Activated naive CD8-positive, alpha-beta T cell (primary cell): ENCODE measurements around the gene NADSYN1.
"Not testable (repeated sequence)": the region's sequence is repeated elsewhere in the genome, so short reads cannot be mapped to it uniquely, and the experiment has no call there.

Source experiments
- H3K27ac Mint-ChIP-seq: one replicate; pipeline ENCODE4 v1.8.0; 2021; ENCODE audit warnings: mixed read lengths
- H3K27me3 Mint-ChIP-seq: one replicate; pipeline ENCODE4 v1.8.0; 2021; ENCODE audit warnings: mixed read lengths
- H3K36me3 Mint-ChIP-seq: one replicate; pipeline ENCODE4 v1.8.0; 2021; ENCODE audit warnings: mixed read lengths
- H3K4me1 Mint-ChIP-seq: one replicate; pipeline ENCODE4 v1.8.0; 2021; ENCODE audit warnings: low read depth, mixed read lengths
- H3K4me3 Mint-ChIP-seq: one replicate; pipeline ENCODE4 v1.8.0; 2021; ENCODE audit warnings: mild to moderate bottlenecking, mixed read lengths
- H3K9me3 Mint-ChIP-seq: one replicate; pipeline ENCODE4 v1.8.0; 2021; ENCODE audit warnings: low read depth, mixed read lengths

The NADSYN1 gene

GRCh38 chr11:71540521-71541304 is 87.7 kb downstream of the NADSYN1 start:
- not testable (repeated sequence) for H3K9me3 Mint-ChIP-seq, H3K36me3 Mint-ChIP-seq, H3K27me3 Mint-ChIP-seq, H3K27ac Mint-ChIP-seq, H3K4me3 Mint-ChIP-seq
- peaks cover 21% of the 10 kb centered on the region for H3K4me1 Mint-ChIP-seq

DNA sequence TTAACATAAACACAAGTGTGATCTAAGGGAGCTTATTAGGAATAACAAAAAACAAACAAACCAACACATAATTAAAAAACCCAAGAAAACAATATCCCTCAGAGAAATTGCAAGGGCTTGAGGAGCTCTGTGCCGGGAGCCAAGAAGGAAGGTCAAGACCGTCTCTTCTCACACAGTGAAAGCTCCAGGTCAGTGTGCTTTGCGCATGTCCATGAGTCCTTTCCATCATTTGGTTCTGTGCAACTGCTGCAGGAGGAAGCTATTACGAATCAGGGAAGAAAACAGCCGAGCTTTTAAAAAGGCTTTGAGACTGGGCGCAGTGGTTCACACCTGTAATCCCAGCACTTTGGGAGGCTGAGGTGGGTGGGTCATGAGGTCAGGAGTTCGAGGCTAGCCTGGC is 89.4 kb downstream of the NADSYN1 start:
- peaks cover 21% of the 10 kb centered on the region for H3K4me1 Mint-ChIP-seq
- no peak overlapping the region for H3K27ac Mint-ChIP-seq
- peaks cover 3% of the 10 kb centered on the region for H3K36me3 Mint-ChIP-seq
- peaks cover 8% of the 10 kb centered on the region for H3K9me3 Mint-ChIP-seq
- no peaks in the 10 kb centered on the region for H3K27me3 Mint-ChIP-seq
- H3K4me3 Mint-ChIP-seq, result no peak overlapping the region

DNA sequence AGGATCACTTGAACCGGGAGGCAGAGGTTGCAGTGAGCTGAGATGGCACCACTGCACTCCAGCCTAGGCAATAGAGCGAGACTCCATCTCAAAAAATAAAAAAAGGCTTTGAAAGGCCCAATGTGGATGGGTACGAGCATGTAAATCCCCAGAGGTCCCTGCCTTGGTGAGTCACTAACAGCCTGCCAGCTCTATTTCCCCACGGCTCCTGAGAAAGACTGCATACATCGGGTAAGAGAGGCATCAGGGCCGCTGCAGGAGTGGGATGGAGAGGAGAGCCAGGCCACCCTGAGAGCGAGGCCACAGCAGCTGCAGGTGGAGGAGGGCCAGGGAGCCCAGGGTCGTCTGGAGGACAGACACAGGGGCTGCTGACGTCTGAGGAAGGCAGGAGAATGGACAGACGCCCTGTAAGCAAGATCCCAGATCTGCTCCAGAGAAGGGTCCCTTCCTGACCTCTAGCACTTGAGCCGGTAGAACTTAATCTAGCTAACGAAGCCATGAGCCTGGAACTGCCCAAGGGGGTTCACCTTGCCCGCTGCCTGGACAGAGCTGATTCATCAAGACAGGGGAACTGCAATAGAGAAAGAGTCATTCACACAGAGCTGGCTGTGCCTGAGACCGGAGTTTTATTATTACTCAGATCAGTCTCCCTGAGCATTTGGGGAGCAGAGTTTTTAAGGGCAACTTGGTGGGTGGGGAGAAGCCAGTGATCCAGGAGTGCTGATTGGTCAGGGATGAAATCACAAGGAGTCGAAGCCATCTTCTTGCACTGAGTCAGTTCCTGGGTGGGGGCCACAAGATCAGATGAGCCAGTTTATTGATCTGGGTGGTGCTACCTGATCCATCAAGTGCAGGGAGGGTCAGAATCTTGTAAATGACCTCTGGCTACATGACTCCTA is 90.1 kb downstream of the NADSYN1 start:
- Mint-ChIP-seq H3K4me3 (no peak overlapping the region), H3K27ac (no peak overlapping the region), H3K27me3 (peaks cover 3% of the 10 kb centered on the region), H3K4me1 (peaks cover 21% of the 10 kb centered on the region), H3K36me3 (peaks cover 3% of the 10 kb centered on the region), H3K9me3 (peaks cover 8% of the 10 kb centered on the region)

DNA sequence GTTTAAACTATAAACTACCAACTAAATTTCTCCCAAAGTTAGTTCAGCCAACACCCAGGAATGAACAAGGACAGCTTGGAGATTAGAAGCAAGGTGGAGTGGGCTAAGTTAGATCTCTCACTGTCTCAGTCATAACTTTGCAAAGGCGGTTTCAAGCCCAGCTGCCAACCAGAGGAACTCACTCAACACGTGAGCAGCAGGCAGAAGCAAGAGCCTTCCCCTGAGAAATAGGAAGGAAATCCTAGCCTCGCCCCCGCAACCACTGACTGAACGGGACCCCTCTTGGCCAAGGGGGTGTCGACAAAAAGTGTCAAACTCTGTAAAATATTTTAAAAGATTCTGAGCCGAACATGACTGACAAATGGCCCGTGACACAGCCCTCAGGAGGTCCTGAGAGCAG is 90.9 kb downstream of the NADSYN1 start:
- no peak overlapping the region for H3K27ac Mint-ChIP-seq
- H3K9me3 Mint-ChIP-seq, result peaks cover 8% of the 10 kb centered on the region
- H3K27me3 Mint-ChIP-seq, result peaks cover 5% of the 10 kb centered on the region
- no peak overlapping the region for H3K4me3 Mint-ChIP-seq
- H3K36me3 Mint-ChIP-seq, result peaks cover 3% of the 10 kb centered on the region
- peaks cover 21% of the 10 kb centered on the region for H3K4me1 Mint-ChIP-seq

GRCh38 chr11:71544525-71545214 is 91.7 kb downstream of the NADSYN1 start:
- H3K27ac Mint-ChIP-seq, result no peak overlapping the region
- peaks cover 3% of the 10 kb centered on the region for H3K36me3 Mint-ChIP-seq
- peaks cover 8% of the 10 kb centered on the region for H3K9me3 Mint-ChIP-seq
- peaks cover 9% of the 10 kb centered on the region for H3K27me3 Mint-ChIP-seq
- peaks cover 21% of the 10 kb centered on the region for H3K4me1 Mint-ChIP-seq
- H3K4me3 Mint-ChIP-seq, result no peak overlapping the region

DNA sequence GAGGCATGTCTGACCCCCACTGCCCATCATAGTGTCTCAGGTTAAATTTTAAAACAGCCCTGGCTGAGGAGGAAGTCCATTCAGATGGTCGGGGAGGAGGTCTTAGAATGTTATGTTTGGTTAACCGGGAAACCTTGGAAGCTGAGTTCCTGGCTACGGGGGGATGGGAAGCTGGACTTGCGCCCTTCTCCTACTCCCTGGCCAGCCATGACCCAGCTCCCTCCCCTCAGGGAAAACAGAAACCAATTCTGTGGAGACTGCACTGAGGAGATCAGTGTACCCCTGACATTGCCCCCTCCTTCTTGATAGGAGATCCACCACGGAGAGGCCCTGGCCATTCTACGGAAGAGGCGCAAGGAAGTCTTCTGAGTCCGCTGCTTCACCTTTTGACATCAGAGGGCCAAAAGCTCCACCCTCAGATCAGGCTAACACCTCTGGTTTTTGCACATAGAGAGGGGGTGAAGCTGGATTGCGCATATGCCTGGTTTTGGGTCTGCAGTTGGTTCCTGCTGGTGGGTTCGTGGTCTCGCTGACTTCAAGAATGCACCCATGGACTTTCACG is 92.5 kb downstream of the NADSYN1 start:
- Mint-ChIP-seq H3K4me3 (no peak overlapping the region), H3K4me1 (peaks cover 21% of the 10 kb centered on the region), H3K36me3 (peaks cover 3% of the 10 kb centered on the region), H3K27ac (no peak overlapping the region), H3K9me3 (peaks cover 8% of the 10 kb centered on the region), H3K27me3 (peaks cover 11% of the 10 kb centered on the region)

DNA sequence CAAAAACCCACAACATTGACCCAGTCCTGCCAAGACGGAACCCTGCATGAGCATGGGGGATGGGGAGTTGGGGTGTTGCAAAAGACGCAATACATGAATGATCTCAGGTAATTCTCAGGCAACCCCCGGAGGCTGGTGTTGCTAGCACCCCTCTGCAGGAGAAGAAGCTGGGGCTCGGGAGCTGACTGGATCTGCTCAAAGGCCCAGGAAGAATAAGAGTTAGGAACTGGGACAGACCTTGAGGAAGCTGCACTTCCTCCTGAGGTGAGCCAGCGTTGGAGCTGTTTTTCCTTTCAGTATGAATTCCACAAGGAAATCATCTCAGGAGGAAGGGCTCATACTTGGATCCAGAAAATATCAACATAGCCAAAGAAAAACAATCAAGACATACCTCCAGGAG is 95.1 kb downstream of the NADSYN1 start, which contains the start of gene KRTAP5-9:
KRTAP5-9 (plus strand) TSS at position 301 of the 400 bp plus-strand sequence. CDS start 238 bp downstream, outside the sequence.
- peaks cover 19% of the 10 kb centered on the region for H3K4me1 Mint-ChIP-seq
- H3K27ac Mint-ChIP-seq, result no peak within 1 kb of the TSS
- H3K27me3 Mint-ChIP-seq, result peaks cover 11% of the 10 kb centered on the region
- no peak within 1 kb of the TSS for H3K4me3 Mint-ChIP-seq
- H3K9me3 Mint-ChIP-seq, result no peaks in the 10 kb centered on the region
- H3K36me3 Mint-ChIP-seq, result no peaks in the 10 kb centered on the region

DNA sequence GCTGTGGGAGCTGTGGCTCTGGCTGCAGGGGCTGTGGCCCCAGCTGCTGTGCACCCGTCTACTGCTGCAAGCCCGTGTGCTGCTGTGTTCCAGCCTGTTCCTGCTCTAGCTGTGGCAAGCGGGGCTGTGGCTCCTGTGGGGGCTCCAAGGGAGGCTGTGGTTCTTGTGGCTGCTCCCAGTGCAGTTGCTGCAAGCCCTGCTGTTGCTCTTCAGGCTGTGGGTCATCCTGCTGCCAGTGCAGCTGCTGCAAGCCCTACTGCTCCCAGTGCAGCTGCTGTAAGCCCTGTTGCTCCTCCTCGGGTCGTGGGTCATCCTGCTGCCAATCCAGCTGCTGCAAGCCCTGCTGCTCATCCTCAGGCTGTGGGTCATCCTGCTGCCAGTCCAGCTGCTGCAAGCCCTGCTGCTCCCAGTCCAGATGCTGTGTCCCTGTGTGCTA is 95.7 kb downstream of the NADSYN1 start:
- no peaks in the 10 kb centered on the region for H3K36me3 Mint-ChIP-seq
- peaks cover 11% of the 10 kb centered on the region for H3K27me3 Mint-ChIP-seq
- no peak overlapping the region for H3K4me3 Mint-ChIP-seq
- H3K27ac Mint-ChIP-seq, result no peak overlapping the region
- no peaks in the 10 kb centered on the region for H3K9me3 Mint-ChIP-seq
- H3K4me1 Mint-ChIP-seq, result peaks cover 13% of the 10 kb centered on the region
